Astrocyte (in vitro differentiated cells and primary cell): ENCODE data around the gene LLPH.

Experiments
- CTCF ChIP-seq: IDR thresholded peaks from 2 replicates; pipeline ENCODE4 v1.5.1; 2011; ENCODE audit warnings: low read depth, mild to moderate bottlenecking, inconsistent platforms, low read length, moderate library complexity; ENCODE audit not compliant: insufficient read depth
- EZH2 ChIP-seq: IDR thresholded peaks from 2 replicates; pipeline ENCODE4 v1.6.1; 2012; ENCODE audit warnings: mild to moderate bottlenecking, low read length, inconsistent platforms; ENCODE audit not compliant: insufficient read depth

DNA sequence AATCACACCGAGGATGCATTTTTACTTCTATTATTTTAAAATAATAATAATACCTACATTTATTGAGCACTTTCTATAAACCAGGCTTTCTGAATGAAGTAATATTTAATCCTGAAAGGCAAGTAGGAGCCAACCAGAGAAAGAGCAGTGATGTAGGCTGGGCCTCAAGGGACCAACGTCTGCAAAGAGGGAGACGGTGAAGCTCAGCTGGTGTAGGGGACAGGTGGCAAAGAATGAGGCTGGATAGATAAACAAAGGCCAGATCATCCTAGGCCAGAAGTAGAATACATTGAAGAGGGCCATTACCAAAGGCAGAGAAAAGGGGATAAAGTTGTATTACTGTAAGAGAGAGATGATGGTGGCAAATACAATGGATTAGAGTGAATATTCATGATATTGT lies 40.1 kb upstream of the LLPH start:
- TF ChIP-seq CTCF, result no peak
- no peak for TF ChIP-seq EZH2
